Measurements from ENCODE around the gene NDRG4.

The NDRG4 gene, protein sequence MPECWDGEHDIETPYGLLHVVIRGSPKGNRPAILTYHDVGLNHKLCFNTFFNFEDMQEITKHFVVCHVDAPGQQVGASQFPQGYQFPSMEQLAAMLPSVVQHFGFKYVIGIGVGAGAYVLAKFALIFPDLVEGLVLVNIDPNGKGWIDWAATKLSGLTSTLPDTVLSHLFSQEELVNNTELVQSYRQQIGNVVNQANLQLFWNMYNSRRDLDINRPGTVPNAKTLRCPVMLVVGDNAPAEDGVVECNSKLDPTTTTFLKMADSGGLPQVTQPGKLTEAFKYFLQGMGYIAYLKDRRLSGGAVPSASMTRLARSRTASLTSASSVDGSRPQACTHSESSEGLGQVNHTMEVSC

GRCh38 chr16:58499615-58500351 is at the start of gene NDRG4:
Gene NDRG4, plus strand, starts transcription at chr16:58500143. Its CDS starts 106 bp downstream, at chr16:58500249.
- peak; percentile 64 for DNase-seq

GRCh38 chr16:58450590-58450989 is 49.4 kb upstream of the NDRG4 start:
- DNase-seq, result no peak

GRCh38 chr16:58451265-58451689 is 48.7 kb upstream of the NDRG4 start:
- no peak for DNase-seq

DNA sequence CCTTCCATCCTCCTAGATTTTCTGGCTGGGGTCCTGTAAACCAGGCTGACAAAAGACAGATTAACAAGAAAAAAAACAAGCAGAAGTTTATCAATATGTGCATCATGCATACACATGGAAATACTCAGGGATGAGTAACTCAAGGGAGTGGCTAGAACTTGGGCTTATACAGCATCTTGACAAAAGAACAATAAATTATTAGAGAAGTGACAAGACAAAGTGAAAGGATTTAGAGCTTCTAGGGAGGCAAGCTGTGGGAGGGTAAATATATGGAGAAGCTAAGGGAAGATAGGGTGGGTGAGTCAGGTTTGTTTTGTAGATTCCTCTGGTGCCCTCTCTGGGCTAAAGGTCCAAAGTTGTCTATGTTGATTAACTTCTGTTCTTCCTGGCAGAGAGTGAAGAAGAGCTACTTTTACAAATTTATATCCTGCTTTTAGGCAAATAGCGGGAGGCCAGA is 48.0 kb upstream of the NDRG4 start:
- DNase-seq, result no peak

DNA sequence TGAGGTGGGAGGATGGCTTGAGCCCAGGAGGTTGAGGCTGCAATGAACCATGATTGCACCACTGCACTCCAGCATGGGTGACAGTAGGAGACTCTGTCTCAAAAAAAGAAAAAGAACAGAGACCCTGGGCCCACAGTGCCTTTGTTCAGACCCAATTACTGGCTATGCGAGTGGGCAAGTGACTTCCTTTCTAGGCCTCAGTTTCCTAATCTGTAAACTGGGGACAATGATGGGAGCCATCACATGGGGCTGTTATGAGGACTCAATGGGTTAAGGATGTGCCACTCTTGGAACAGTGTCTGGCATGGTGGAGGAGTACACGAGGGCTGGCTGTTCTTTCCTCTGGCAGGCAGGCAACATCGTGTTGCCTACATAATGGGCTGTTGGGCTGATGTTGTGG is 47.3 kb upstream of the NDRG4 start:
- no peak for DNase-seq

GRCh38 chr16:58454178-58454577 is 45.8 kb upstream of the NDRG4 start:
- no peak for DNase-seq

DNA sequence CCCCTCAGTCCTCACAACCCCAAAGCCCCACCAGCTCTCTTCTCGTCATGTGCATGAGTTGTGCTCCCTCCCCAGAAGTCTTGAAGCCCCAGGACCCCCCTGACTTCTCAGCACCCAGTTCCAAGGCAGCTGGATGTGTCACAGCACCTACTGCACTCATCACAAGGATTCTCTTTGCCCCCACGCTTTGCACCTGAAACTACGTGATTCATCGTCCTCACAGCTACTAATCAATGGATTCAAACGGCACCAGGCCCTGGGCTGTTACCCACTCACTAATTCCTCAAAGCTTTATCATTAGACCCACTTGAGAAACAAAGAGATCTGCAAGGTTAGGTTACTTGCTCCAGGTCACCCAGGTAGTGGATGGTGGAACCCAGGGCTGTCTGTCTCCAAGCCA is 45.1 kb upstream of the NDRG4 start:
- DNase-seq, result no peak

DNA sequence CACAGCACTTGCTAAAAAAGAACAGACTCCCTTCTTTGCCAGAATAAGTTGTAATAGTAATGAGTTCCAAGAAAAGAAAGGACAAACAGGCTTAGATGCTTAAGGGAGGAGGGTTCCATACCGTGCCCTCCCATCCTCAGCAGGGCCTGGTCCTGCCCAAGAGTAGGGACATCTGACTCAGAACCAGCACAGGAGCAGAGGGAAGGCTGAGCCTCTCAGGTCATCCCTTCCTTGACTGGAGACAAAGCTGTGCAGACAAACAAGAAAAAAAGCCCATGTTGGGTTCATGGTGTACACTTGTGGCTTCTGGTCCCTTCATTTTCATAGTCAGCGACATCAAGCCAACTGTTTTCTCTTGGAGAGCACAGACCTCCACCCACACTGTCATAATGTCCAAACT is 44.2 kb upstream of the NDRG4 start:
- DNase-seq, result no peak

GRCh38 chr16:58456193-58456592 is 43.8 kb upstream of the NDRG4 start:
- DNase-seq, result no peak

GRCh38 chr16:58458606-58459343 is 41.2 kb upstream of the NDRG4 start:
- no peak for DNase-seq

GRCh38 chr16:58459344-58460218 is 40.4 kb upstream of the NDRG4 start:
- DNase-seq, result peak; percentile 76

GRCh38 chr16:58460219-58460610 is 39.7 kb upstream of the NDRG4 start:
- DNase-seq, result no peak

DNA sequence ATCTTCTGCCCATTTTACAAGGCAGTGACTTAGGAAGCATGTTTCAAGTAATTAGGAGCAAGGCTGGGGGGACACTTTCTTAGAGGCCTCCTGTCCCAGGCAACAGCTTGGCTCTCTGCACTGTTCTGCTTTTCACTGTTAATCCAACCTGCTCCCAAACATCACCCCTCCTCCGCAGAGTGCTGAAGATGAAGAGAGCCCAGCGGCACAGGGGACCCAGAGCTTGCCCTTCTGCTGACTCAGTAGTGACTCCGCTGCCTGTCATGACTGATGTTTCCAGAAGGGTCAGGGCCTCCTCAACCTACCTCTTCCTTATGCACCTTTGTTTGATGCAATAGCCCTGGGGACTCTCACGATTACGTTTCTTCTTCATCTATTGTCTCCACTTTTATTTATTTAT is 38.9 kb upstream of the NDRG4 start:
- DNase-seq, result no peak

GRCh38 chr16:58461640-58462039 is 38.3 kb upstream of the NDRG4 start:
- no peak for DNase-seq

DNA sequence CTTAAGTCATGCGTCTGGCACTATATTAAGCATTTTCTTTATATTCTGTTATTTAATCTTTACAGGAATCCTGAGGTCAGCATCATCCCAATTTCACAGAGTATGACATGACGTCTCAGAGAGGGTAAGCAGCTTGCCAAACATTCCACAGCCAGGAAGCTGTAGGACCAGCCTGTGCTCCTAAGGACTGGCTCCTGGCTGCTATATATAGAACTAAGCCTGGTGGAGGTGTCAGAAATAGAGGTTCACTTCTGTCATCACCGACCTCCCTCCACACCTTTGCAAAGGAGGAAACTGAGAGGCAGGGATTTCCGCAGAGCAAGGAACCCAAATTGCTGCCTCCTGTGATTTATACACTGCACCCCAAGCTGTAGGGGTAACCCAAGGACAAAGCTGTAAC is 37.9 kb upstream of the NDRG4 start:
- DNase-seq, result no peak

GRCh38 chr16:58462499-58462996 is 37.4 kb upstream of the NDRG4 start:
- no peak for DNase-seq

DNA sequence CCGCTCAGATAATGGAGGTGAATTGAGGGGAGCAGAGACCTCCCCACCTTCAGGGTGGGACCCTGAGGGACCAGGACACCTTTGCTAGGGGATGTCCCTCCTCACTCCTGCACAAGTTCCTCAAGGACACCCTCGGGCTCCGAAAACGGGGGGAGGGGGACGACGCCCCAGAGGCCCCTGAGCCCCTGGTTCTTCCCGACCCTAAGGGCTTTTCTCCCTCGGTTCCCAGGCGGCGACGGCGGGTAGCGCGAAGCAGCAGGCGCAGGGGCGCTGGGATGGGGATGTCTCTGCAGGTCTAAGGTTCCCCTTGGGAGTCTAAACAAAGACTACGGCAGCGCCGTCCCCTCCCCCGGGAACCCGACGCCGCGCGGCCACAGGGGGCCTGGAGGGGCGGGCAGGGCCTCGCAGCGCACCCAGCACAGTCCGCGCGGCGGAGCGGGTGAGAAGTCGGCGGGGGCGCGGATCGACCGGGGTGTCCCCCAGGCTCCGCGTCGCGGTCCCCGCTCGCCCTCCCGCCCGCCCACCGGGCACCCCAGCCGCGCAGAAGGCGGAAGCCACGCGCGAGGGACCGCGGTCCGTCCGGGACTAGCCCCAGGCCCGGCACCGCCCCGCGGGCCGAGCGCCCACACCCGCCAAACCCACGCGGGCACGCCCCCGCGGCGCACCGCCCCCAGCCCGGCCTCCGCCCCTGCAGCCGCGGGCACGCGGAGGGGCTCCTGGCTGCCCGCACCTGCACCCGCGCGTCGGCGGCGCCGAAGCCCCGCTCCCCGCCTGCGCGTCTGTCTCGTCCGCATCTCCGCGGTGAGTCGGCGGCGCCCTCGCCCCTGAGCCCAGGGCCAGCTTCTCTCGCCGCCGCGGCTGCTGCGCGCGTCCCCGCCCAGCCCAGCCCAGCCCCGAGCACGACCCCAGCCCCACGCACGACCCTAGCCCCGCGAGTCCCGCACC is 36.7 kb upstream of the NDRG4 start:
- DNase-seq, result no peak

GRCh38 chr16:58464047-58464915 is 35.7 kb upstream of the NDRG4 start:
- no peak for DNase-seq

- no peak for DNase-seq
These were observed 34.8 kb upstream of the NDRG4 start for GRCh38 chr16:58464916-58465731.

All from activated CD4-positive, alpha-beta T cell treated with anti-CD3 and anti-CD28 coated beads, Interleukin-10, Interleukin-2, amounts not matched to agents 100 ng/mL and 50 ng/mL, durations not matched to agents 16 hours and 8 hours (primary cell).